Hippocampal formation (tissue), 2 donors: Measurements from ENCODE around the gene PARP3.
A peak's percentile ranks its signal among the peaks of the same experiment; 100 is the strongest.
"Not testable (repeated sequence)": the region's sequence is repeated elsewhere in the genome, so short reads cannot be mapped to it uniquely, and the experiment has no call there.

Experiments
- DNase-seq, 2 donors: peaks; one replicate each; lab custom pipeline; 2025; lab: John Stamatoyannopoulos, UW

The PARP3 gene

DNA sequence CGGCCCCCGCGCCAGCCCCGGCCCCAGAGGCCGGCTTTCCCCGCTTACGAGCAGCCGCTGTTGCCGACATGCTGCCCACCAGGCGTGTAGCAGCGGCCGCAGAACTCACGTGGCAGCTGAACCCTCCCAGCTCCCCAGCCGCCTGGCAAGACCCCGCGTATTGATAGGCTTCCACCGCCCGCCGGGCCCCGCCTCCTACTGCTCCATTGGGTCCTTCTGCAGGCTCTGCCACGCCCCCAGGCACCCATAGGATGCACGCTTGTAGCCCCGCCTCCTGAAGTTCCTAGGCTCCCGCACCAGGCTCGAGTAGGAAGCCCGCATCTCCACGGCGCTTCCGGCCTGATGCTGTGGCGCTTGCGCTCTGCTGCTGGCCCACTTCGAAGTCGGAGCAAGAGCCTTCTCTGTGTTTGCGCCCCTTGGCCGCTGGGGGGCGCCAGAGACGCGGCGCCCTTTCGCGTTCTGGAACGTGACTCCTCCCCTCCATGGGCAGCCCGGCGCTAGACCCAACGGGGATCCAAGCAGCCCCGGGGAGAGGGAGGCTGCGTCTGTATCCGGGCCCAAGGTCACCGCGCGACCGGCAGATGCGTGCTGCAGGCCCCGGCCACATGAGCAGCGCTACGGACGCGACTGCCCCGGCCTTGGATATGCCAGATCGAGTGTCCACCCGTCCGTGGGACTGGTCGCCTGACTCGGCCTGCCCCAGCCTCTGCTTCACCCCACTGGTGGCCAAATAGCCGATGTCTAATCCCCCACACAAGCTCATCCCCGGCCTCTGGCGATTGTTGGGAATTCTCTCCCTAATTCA is at the start of gene PARP3, which contains the start of gene RRP9:
PARP3 (plus strand) TSS at position 566 of the 805 bp plus-strand sequence. CDS start 993 bp downstream, outside the sequence.
RRP9 (minus strand) TSS at position 107 of the 805 bp plus-strand sequence; CDS start at position 70, 37 bp downstream.
- peak; percentile 99 to 100 for DNase-seq

DNA sequence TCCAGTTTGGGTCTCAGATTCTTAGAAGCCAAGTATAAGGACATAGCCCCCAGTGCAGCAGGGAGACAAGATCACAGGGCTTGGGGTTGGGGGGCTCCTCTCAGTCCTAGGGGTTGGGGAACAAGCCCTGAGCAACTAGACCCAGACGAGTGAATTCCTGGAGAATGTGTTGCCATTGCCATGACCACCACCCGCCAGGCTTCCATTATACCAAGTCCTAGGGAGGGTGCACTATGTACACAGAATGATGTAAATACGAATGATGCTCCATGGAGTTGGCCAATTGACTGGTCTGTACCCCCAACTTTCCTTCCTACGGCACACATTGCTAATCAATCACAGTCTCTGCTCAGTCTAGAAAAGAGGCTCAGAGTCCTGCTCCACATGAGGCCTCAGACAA is 47.8 kb upstream of the PARP3 start:
- DNase-seq = no peak

DNA sequence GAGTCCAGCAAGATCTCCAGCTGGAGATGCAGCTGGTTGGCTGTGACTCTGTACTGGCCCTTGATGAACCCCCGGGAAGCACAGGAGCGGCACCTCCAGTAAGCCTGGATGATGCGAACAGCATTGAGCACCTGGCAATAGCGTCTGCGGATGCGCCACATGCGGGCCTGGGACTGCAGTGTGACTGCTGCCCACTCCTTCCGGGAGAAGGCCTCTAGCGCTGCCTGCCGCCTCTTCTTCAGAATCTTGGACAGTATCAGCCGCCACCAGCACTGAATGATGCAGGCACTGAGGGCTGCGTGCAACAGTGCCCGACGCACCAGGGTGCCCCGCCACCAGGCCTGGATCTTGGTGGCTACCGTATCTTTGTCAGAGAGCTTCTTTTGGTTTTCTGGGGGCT is 47.2 kb upstream of the PARP3 start:
- DNase-seq = no peak

DNA sequence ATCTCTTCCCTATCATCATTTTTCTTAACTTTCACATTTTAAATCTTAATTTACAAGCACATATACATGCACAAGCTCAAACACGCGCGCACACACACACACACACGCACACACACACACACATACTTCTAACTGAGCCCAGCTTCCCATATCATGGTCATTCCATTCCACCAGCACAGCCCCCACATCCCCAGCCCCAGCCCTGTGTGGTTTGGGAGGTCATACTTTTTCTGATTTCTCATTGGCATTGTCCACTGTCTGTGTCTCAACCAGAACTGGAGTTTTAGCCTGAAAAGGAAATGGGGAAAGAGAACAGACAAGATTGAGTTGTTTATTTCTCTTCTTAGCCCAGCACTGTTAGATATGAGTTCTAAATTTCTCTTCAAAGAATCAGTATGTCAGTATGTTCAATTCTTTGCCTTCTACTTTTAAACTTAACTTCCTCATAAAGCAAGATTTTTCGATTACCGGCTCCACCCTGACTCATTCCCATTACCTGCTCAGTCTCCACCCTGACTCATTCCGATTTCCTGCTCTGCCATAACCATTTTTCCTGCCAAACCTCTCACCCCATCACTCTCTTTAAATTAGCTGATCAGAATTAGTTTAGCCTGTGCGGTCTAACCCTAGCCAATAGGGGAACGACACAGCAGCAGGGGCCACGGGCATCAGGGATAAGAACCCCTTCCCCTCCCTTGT is 45.4 kb upstream of the PARP3 start:
- DNase-seq = no peak

DNA sequence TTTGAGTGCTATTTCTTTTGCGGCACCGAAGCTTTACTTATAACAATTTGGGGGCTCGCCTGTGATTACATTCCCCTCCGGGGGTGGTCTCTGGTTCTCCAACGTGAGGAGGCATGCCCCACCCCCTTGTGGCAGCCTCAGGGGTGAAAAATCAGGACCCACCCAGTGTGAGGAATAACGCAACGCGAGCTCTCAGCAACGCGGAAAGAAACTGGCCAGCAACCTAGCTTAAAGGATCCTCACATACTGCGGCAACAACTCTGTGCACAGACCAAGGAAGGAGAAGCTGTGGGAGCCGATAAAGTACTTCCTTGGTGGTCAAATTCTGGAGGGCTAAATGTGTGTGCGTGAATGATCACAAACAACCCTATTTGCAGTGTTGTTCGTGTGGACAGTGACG is 44.8 kb upstream of the PARP3 start:
- DNase-seq = no peak

DNA sequence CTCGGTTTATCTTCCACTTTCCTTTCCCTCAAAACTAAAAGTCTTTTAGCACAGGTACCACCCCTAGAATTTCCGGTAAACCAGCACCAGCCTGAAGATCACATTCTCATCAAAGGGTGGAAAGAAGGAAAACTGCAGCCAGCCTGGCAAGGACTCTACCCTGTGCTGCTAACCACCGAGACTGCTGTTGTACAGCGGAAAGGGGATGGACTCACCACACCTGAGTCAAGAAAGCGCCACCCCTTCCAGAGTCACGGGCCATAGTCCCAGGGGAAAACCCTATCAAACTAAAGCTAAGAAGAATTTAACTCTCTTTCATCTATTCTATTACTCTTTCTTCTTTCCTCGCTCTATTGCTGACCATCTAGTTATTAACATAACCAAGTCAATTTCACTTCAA is 42.1 kb upstream of the PARP3 start:
- DNase-seq = not testable (repeated sequence)

DNA sequence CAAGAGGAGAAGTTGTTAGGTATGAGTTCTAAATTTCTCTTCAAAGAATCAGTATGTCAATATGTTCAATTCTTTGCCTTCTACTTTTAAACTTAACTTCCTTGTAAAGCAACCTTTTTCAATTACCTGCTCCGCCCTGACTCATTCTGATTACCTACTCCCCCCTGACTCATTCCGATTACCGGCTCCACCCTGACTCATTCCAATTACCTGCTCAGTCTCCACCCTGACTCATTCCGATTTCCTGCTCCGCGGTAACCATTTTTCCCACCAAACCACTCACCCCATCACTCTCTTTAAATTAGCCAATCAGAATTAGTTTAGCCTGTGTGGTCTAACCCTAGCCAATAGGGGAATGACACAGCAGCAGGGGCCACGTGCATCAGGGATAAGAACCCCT is 39.8 kb upstream of the PARP3 start:
- DNase-seq = not testable (repeated sequence)

DNA sequence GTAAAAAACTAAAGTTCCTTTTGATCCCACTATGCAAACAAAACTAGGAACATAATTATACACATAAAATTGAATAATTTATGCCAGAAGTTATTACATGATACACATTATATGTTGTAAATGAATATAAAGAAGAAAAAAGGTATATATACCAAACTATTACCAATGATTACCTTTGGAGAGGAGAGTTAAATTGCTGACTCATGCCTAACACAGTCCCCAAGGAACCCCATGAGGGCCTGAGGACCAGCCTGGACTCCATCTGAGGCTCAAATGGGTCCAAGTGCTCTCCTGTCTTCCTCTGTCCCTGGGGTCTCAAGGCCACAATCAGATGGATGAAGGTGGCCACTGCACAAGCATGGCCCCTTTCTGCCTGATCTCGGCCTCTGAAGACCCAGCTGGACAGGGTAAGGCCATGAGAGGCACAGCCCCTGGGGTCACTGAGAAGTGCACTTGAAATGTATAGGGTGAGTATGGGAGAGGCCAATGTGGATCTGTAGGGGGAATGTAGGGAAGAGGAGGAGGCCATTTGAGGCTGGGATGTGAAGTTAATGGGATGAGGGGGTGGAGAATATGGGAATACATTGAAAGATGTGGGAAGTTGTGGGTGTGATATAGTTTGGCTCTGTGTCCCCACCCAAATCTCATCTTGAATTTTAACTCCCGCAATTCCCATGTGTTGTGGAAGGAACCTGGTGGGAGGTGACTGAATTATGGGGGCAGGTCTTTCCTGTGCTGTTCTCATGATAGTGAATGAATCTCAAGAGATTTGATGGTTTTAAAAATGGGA is 37.9 kb upstream of the PARP3 start:
- DNase-seq = no peak

DNA sequence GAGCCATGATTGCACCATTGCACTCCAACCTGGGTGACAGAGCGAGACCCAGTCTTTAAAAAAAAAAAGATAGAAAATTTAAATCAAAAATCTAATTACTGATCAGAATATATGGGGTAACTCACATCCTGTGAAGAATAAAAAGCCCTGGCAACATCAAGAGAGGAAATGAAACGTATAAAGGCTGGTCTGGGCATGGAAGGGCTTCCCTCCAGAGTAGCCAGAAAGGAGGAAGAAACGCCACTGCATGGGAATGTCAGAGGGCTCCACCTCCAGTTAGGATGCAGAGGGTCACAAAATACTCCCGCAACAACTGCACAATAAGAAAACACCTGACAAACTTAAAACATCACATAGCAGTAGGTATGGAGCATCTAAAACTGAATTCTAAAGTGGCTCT is 34.1 kb upstream of the PARP3 start:
- DNase-seq = no peak

DNA sequence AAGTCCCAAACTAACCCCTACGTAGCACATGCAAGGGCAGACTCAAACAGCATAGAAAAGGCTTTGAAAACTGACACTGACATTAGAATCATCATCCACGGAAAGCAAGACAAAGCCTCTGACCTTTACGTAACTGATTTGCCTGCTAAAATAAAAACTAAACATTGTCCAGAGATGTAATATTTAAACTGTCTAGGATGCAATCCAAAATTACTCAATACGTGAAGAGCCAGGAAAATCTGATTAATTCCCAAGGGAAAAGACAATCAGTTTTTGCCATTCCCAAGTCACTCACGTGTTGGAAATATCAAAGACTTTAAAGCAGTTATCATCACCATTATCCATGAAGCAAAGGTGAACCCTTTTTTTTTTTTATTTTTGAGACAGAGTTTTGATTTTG is 25.7 kb upstream of the PARP3 start:
- DNase-seq = no peak

DNA sequence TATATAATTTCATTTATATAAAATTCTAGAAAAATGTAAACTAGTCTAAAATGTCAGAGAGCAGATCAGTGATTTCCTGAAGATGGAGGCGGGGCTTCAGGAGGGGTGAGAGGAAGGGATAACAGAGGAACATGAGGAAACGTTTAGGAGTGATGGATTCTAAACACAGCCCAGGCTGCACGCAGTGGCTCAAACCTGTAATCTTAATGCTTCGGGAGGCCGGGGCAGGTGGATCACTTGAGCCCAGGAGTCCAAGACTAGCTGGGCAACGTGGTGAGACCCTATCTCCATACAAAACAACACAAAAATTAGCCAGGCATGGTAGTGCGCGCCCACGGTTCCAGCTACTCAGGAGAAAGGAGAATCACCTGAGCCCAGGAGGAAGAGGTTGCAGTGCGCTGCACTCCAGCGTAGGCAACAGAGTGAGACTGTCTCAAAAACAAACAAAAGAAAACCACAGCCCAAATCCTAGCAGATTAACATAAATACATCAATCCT is 21.0 kb upstream of the PARP3 start:
- no peak for DNase-seq

DNA sequence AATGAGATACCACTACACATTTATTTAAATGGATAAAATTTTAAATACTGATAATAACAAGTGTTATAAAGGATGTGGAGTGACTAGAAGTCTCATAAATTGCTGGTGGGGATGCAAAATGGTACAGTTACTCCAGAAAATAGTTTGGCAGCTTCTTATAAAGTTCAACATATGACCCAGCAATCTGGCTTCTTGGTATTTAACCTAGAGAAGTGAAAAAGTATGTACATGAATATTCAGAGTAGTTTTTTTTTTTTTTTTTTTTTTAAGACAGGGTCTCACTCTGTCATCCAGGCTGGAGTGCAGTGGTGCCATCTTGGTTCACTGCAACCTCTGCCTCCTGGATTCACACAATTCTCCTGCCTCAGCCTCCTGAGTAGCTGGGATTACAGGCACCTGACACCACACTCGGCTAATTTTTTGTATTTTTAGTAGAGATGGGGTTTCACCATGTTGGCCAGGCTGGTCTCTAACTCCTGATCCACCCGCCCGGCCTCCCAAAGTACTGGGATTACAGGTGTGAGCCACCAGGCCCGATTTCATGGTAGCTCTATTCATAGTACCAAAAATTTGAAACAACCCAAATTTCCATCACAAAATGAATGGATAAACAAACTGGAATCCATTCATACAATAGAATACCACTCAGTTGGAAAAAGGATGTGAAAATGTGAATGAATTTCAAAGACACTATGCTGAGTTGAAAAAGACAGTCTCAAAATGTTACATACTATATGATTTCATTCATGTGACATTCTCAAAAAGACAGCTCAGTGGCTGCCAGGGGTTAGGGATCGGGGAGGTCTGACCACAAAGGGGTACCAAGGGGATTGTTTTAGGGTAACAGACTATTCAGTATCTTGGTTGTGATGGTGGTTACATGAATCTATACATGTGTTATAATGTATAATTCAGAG is 14.8 kb upstream of the PARP3 start:
- no peak for DNase-seq

DNA sequence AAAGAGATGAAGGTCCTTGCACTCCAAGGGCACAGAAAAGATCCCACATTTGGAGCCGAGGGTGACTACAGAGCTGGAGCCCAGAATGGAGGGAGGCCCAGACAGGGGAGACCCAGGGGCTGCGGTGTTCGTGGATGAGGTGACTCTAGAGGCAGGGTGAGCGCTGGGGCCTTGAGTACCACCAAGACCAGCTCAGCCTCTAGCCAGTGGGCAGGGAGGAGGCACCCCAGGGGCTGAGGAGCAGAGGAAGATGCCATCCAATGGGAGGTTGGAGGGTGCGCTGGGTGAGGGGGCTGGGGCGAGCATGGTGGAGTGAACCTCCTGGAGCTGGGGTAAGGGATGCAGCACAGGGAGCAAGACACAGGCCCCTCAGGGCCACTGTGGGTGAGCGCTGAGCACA is 13.7 kb upstream of the PARP3 start:
- no peak for DNase-seq

DNA sequence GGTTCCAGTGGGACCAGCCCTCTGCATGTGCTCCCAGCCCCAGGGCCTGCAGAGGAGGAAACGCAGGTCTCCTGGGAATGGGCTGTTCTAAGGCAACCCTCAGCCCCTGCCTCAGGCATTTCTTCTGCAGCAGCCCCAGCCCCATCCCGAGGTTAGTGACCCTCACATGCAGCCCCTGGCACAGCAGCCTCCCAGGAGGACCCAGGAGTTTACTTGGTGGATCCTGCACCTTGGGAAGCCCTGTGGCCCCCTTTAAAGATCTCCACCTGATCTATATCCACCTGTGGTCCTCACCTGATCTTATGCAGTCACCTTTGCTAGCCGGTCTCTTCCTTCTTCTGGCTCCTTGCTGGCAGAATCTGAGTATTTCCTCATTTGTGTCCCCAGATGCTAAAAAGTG is 13.2 kb upstream of the PARP3 start:
- not testable (repeated sequence) for DNase-seq

DNA sequence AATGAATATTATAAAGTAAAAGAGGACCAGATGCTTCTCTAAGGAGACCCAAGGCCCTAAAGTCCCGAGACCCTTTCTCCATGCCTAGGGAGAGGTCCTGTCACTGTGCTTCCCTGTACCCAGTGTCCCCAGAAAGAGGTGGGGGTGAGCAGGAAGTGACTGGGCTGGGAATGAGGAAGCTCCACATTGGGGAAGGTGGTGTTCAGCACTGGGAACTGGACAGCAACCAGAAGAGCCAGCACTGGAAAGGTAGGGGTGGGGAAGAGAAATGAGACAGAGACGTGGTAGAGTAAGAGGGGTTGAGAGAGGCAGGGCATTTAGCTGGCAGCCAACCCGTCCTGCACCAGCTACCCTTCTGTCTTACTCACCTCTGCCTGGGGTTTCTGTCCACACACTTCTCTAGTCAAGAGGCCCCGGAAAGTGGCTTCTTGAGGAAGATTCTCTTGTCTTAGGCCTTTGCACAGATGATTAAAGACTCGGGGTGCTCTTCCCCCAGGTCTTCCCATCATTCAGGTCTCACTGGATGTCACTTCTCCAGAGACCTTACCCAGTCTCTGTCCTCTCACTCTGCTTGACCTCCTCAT is 12.7 kb upstream of the PARP3 start:
- no peak for DNase-seq

DNA sequence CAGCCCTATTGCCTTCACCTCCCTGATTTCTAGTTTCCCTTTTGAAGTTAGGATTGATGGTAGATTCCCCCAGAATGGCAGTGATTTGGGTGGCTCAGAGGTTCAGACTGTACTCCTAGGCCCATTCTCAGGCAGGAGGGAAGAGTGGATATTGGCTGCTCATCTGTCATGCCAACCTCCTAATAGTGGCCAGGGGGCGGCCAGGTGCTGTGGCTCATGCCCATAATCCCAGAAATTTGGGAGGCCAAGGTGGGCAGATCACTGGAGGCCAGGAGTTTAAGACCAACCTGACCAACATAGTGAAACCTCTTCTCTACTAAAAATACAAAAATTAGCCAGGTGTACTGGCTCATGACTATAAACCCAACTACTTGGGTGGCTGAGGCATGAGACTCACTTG is 11.7 kb upstream of the PARP3 start:
- DNase-seq = no peak

DNA sequence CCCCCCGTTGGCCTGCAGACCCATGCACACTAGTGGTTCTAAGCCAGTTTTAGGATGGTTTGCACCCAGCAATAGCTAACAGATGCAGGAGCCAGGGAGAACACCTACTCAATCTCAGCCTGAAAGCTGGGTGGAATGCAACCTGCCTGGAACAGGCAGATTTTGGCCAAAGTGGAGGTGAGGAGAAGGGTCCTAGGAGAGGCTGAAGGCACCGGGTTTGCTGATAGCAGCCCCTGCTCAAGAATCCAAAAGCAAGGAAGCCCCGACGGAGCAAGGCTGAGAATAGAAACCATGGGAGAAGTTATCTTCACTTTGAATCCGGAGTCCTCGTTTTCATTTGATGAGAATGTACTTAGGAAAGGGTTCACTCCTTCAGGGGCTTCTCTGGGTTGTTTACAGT is 10.4 kb upstream of the PARP3 start:
- DNase-seq = no peak

DNA sequence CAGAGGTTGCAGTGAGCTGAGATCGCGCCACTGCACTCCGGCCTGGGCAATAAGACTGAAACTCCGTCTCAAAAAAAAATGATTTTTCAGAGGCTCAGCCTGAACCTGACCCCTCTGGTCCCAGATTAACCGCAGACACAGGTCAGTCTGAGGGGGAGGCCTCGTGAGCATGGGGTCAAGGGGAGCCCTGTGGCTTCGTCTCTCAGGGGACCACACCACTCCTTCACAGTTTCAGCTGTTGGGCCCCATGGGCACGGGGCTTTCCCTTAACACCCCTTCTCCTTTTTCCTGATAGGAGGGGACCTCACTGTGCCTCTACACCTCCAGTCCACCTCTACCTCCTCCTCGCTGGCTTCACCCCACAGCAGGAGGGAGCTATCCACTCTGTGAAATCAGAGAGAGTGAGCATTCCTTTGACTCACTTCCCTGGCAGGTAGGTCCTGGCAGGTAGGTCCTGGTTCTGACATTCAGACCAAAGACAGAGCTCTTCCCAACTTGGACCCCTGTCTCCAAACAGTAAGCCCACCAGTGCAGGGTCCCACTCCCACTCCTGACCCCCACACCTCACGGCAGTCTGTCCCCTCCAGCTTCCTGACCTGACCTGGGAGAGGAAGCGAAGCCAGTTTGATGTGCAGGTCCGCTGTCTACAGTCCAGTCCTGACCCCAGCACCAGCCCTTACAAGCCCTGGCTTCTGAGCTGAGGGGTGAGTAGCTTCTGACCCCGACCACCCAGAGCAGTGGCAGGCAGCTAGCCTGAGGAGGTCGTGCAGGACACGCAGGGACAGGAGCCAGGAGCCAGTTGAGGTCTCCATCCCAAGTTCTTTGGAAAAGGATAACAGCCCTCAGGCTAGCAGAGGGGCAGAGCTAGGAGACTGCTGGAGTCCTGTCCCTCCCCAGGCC is 9.4 kb upstream of the PARP3 start:
- DNase-seq = no peak

DNA sequence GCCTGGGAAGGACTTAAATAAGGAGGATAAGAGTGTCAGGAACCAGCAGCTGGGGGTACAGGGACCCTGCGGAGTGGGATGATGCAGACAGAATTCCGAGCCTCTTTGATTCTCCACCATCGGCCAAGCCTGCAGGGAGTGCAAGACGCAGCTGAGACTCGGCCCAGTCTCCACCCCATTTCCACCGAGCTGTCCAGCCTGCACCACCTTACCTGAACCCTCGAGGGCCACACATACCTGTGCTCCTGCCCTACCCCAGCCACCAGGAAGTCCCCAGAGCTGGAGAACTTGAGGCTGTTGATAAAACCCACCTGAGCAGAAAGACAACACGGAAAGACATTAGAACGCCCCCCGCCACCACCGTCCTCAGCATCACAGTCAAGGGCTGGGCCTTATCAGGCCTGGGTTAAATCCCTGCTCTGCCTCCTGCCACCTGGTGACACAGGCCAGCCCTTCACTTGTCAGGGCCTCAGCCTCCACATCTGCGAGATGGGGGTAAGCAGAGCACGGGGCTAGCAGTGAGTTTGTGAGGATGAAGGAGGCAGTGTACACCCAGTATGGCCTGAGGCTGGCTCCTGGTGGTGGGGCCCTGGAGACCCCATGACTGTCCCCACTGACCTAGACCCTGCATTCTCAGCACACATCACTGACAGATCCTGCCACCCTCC is 8.6 kb upstream of the PARP3 start:
- no peak for DNase-seq
